A204.1 (cell line): Measurements from ENCODE around the gene PLCB3.

ENCODE experiments used
- FAIRE-seq: peaks from 2 replicates; lab custom pipeline; 2012; peaks lifted over from hg19 to GRCh38; lab: Jason Lieb, UNC

PLCB3 gene

GRCh38 chr11:64251016-64251752 lies at the start of gene PLCB3:
Gene PLCB3, plus strand, starts transcription at chr11:64251530. Its CDS starts 120 bp downstream, at chr11:64251650.
- no peak for FAIRE-seq

GRCh38 chr11:64201543-64201942 lies 49.8 kb upstream of the PLCB3 start:
- no peak for FAIRE-seq

GRCh38 chr11:64202992-64203391 lies 48.3 kb upstream of the PLCB3 start:
- FAIRE-seq: no peak

GRCh38 chr11:64203421-64204079 lies 47.8 kb upstream of the PLCB3 start:
- no peak for FAIRE-seq

GRCh38 chr11:64204080-64204440 lies 47.3 kb upstream of the PLCB3 start:
- FAIRE-seq: no peak

- no peak for FAIRE-seq
Observed at GRCh38 chr11:64204464-64204989, 46.8 kb upstream of the PLCB3 start.

- no peak for FAIRE-seq
Observed at GRCh38 chr11:64206457-64207255, 44.7 kb upstream of the PLCB3 start, which contains the start of gene FERMT3. Gene FERMT3, plus strand, starts transcription at chr11:64206721. Its CDS starts 644 bp downstream, at chr11:64207365.

GRCh38 chr11:64207256-64208085 lies 43.9 kb upstream of the PLCB3 start:
- no peak for FAIRE-seq

- no peak for FAIRE-seq
Observed at GRCh38 chr11:64208086-64208795, 43.1 kb upstream of the PLCB3 start.

GRCh38 chr11:64208796-64209562 lies 42.4 kb upstream of the PLCB3 start:
- FAIRE-seq: no peak

GRCh38 chr11:64209563-64209843 lies 41.8 kb upstream of the PLCB3 start:
- FAIRE-seq: no peak

- no peak for FAIRE-seq
Observed at GRCh38 chr11:64210301-64211020, 40.9 kb upstream of the PLCB3 start.

GRCh38 chr11:64211181-64211872 lies 40.0 kb upstream of the PLCB3 start:
- FAIRE-seq: no peak

- FAIRE-seq: no peak
Observed at GRCh38 chr11:64216879-64217278, 34.5 kb upstream of the PLCB3 start.

GRCh38 chr11:64218628-64219353 lies 32.5 kb upstream of the PLCB3 start:
- FAIRE-seq: no peak

- no peak for FAIRE-seq
Observed at GRCh38 chr11:64219354-64219684, 32.0 kb upstream of the PLCB3 start.

GRCh38 chr11:64219755-64220154 lies 31.6 kb upstream of the PLCB3 start:
- no peak for FAIRE-seq

- FAIRE-seq: no peak
Observed at GRCh38 chr11:64220271-64220670, 31.1 kb upstream of the PLCB3 start.

- FAIRE-seq: no peak
Observed at GRCh38 chr11:64220798-64221197, 30.5 kb upstream of the PLCB3 start.
